Measurements from ENCODE around the gene MXD1. TPM values are rescaled to one million over a fixed set of nuclear protein-coding genes. Genes with fewer than 3 reads are reported as not detected.
A peak's percentile ranks its signal among the peaks of the same experiment; 100 is the strongest.

MXD1 gene
- total and polyA plus RNA-seq, 9 of the 15 experiments (the other 6 are each of a cell fraction or from before 2014, with no cell fraction given), result 6.7 to 35.9 (median 11.0) TPM

GRCh38 chr2:69926849-69927515 lies 12.1 kb downstream of the MXD1 start (continued):
- TF ChIP-seq ATF4 (CRISPR knock-in tag; IDR thresholded peaks at IDR 0.05) (peak; percentile 68; the same call in 1 of the 2 replicates), CEBPB (tag; IDR thresholded peaks at IDR 0.05) (peak; percentile 85), IRF9 (tag; IDR thresholded peaks at IDR 0.05) (0 out of 2 replicates have a peak, but pooled peaks have one; percentile 10)

- Histone ChIP-seq H3K4me1 (replicated peaks in 1 of 2; ENCODE audit: control insufficient read depth in 2 of 2, insufficient read depth in 2 of 2, low read length in 2 of 2) (peaks cover 4 to 26% of the 10 kb centered on the region in 2 experiments; a peak in 3 of 5 replicates), H3K27me3 (ENCODE audit: control insufficient read depth in 2 of 2, insufficient read depth in 2 of 2, low read length in 2 of 2) (no peaks in the 10 kb centered on the region), H3K4me3 (no peak overlapping the region), H4K20me1 (replicated peaks; ENCODE audit: control insufficient read depth, insufficient read depth, low read length) (no peaks in the 10 kb centered on the region), H3K27ac (ENCODE audit: extremely low read depth, low read depth, low read length) (peak overlapping the region; percentile 29; the same call in 2 of the 3 replicates), H3K9me3 (replicated peaks; ENCODE audit: control insufficient read depth, insufficient read depth, low read depth, low read length) (no peaks in the 10 kb centered on the region), H3K9me1 (ENCODE audit: control insufficient read depth, insufficient read depth, low read length) (peaks cover 6% of the 10 kb centered on the region), H3K36me3 (ENCODE audit: control insufficient read depth, insufficient read depth, low read length) (peaks cover 73% of the 10 kb centered on the region), H3K9ac (ENCODE audit: insufficient read depth in 1 of 2, low read depth in 2 of 2, low read length in 2 of 2) (peak overlapping the region in 1 of 2 experiments; percentile 53; a peak in 1 of 4 replicates), H2AFZ (ENCODE audit: low read depth, low read length) (no peak overlapping the region), H3K4me2 (ENCODE audit: insufficient read depth, low read length) (no peak overlapping the region), H3K79me2 (ENCODE audit: control insufficient read depth, insufficient read depth, low read length) (peaks cover 21% of the 10 kb centered on the region; the same call in 2 of the 3 replicates)
- BruUV-seq (replicated peaks), result no TSS peak
- intact Hi-C loops (cut with micrococcal nuclease) (loop anchor here (5.0 kb wide), 3 partner anchors 45 to 210 kb away; no protein-coding TSS in a partner anchor), in situ Hi-C loops (cut with MboI) (no loop called here)
- DNase-seq (ENCODE audit: extremely low read depth in 1 of 4, low spot score in 3 of 4) (no peak), FAIRE-seq (no peak), ATAC-seq (no peak)
- ChIA-PET POLR2A (interaction anchor here (0.7 to 8.8 kb wide), 9 partner anchors 12 to 213 kb away, joined by 3 to 107 read pairs (median 3); partner anchors contain the start of gene MXD1), CTCF (ENCODE audit: low intra/inter-chr PET ratio) (no interaction called here)
- 84% methylated on average over 7 of the region's 7 CpGs for WGBS (ENCODE audit: insufficient coverage, low coverage, missing lambda C conversion rate)
- TF ChIP-seq CAMTA2 (CRISPR knock-in tag; conservative IDR thresholded peaks at IDR 0.05) (no peak), ZNF175 (CRISPR knock-in tag; IDR thresholded peaks at IDR 0.05; ENCODE audit: low read depth) (no peak), SREBF2 (CRISPR knock-in tag; IDR thresholded peaks at IDR 0.05) (0 out of 2 replicates have a peak, but pooled peaks have one; percentile 58), POLR2B (IDR thresholded peaks at IDR 0.05; ENCODE audit: low read depth, partially characterized antibody) (peak; percentile 35), HDAC1 (IDR thresholded peaks at IDR 0.05) (no peak), HDAC6 (IDR thresholded peaks at IDR 0.05; ENCODE audit: low read depth, low read length) (no peak), GTF3C2 (IDR thresholded peaks at IDR 0.05; ENCODE audit: borderline replicate concordance, extremely low read depth, insufficient read length) (no peak)
Observed at GRCh38 chr2:69931832-69932595, 17.1 kb downstream of the MXD1 start.

Measured in K562 (cell line).